NCI-H1436 (cell line): Measurements from ENCODE around the gene GINS1.
A peak's percentile ranks its signal among the peaks of the same experiment; 100 is the strongest.
"Not testable (repeated sequence)": the region's sequence is repeated elsewhere in the genome, so short reads cannot be mapped to it uniquely, and the experiment has no call there.

ENCODE experiments used
- DNase-seq: peaks from one replicate; lab custom pipeline; 2025; lab: John Stamatoyannopoulos, UW

GINS1 gene

GRCh38 chr20:25454153-25454900 lies 46.9 kb downstream of the GINS1 start:
- DNase-seq: no peak

GRCh38 chr20:25457886-25458680 lies 50.6 kb downstream of the GINS1 start:
- DNase-seq: no peak

- DNase-seq: no peak
These were observed 51.8 kb downstream of the GINS1 start for GRCh38 chr20:25459111-25459830.

DNA sequence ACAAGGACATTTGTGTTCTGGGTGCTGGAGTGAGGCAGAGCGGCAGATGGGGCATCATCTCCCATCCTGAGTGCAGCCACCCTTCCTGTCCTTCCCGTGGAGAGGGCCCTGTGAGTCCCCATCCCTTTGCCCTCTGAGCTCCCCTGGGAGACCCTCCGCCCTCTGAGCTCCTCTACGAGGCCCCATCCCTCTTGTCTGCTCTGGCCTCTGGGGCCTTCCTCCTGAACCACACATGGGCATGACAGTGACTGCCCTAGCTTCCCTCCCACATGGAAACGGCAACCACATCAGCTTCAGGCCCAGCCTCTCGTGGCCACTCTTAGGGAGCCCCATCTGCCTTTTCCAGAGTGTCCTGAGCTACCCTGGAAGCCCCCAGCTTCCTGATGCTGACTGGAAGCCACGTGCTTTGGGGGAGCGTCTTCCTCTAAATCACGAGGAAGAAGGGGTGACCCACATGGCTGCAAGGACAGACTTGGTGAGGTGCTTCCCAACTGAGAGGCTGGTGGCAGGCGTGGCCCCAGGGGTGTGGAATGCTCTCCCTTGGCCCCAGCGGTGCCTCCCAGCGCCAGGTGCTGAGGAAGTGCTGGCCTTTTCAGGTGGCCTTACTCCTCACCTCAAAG lies 52.6 kb downstream of the GINS1 start:
- DNase-seq: no peak

DNA sequence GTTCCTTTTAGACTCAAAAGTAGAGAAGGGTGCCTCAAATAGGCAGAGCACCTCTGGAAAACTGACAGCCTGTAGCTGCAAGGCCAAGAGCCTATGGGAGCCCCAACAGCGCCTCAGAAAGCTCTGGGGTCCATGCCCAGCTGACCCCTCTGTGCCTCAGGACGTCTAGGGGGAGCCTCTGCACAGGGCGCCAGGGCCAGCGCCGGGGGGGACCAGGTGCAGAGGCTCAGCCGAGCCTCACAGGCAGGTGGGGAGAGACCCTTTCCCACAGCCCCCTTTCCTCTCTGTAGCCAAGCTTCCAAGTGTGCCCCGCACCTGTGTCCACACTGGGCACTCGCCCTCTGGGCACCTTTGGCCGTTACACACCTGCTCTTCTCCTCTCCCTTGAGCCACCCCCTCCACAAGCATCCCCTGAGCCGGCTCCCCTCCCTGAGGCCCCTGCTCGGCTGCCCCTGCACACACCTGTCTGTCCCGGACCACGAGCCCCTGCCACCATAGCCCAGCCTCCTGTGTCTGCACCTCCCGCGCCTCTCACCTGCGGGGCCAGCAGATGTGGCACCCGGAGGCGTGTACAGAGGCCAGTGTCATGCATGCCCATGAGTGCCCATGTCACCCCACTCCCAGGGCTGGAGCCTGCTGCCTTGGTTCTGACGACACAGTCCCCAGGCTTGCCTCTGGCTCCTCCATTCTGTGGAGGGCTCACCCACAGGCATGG lies 53.2 kb downstream of the GINS1 start:
- DNase-seq: no peak

GRCh38 chr20:25461281-25461650 lies 53.8 kb downstream of the GINS1 start:
- DNase-seq: no peak

- DNase-seq: no peak
These were observed 54.5 kb downstream of the GINS1 start for GRCh38 chr20:25461786-25462545.

DNA sequence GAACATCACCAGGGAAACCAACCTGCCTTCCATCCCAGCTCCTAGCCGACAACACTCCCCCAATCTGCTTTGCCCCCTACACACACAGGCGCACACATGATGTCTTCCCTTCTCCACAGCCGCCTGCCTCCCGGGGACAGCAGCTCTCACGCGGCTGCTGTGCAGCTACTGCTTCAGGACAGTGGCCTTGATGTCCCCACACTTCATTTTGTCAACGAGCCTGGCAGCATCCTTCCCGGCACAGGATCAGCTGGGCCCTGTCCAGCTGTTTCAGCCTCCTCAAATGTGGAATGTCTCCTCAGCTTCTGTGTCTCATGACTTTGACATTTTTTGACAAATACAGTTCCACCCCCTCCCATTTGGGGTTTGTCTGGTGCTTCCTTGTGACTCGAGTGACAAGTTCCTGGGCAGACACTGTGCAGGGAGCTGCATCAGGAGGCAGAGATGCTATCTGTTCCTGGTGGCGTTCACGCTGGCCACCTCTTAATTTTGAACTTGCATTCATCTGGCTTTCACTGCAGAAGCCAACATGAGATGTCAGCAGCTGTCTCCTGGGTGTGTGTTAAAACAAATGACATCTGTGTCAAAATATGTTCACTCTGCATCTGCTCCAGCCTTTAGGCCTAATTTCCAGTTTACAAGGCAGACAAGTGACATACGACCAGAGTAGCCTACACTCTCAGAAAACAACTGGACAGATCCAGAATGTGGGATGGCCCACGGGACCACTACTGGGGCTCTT lies 57.2 kb downstream of the GINS1 start:
- DNase-seq: no peak

- no peak for DNase-seq
These were observed 58.0 kb downstream of the GINS1 start for GRCh38 chr20:25465243-25466135.

- DNase-seq: no peak
These were observed 59.4 kb downstream of the GINS1 start for GRCh38 chr20:25466846-25467245.

DNA sequence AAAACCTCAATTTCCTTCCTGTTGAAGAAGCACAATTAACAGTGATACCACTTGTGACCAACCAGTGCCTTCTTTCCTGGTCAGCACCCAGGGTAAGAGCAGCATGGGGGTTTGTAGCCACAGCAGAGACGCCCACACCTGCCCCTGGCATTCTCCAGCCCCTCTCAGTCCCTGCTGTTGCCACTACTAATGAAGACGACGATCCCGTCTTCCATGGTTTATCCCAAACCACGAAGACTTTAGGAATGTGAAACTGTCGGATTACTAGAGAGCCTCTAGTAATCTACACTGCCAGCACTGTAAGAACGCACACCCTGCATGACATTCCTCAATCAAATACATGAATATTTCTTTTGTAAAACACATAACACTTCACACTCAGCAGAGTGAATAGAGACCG lies 60.0 kb downstream of the GINS1 start:
- no peak for DNase-seq

- no peak for DNase-seq
These were observed 60.9 kb downstream of the GINS1 start for GRCh38 chr20:25468126-25469075.

DNA sequence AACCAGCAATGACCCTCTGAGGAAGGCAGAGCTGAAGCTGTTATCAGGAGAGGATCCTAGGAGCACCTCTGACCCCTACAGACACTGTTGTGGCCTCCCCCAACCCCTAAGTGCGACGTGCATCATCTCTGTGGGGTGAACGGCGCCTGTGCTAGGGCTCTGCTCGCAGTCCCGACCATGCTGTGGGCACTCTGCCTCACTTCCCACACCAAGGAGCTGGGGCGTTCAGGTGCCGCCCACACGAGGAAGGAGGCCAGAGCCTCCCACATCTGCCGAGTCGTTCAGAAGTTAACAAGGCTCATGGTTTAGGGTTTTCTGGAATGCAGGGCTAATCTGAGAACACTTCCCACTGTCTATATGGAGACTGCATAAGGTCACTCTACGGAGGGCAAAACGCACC lies 62.1 kb downstream of the GINS1 start:
- no peak for DNase-seq

DNA sequence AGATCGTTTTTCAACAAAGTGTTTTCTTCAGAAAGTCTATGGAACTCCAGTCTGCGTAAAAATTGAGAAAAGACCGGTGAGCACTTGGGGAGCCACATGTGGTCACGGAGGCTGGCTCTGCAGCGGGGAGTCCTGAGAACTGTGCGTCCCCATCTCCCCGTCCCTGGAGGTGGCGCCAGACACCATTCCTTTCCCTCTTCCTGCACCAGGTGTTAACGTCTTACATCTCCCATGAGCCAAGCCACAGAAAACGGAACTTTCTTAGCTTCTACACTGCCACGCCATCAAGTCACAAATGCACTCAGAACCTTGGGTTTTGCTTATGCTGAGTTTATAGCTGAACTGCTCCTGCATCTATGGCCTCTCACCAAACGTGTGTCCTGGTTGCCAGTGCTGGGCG lies 62.6 kb downstream of the GINS1 start:
- DNase-seq: peak; percentile 13

GRCh38 chr20:25471020-25471419 lies 63.5 kb downstream of the GINS1 start:
- no peak for DNase-seq

GRCh38 chr20:25473297-25473696 lies 65.8 kb downstream of the GINS1 start:
- DNase-seq: not testable (repeated sequence)

DNA sequence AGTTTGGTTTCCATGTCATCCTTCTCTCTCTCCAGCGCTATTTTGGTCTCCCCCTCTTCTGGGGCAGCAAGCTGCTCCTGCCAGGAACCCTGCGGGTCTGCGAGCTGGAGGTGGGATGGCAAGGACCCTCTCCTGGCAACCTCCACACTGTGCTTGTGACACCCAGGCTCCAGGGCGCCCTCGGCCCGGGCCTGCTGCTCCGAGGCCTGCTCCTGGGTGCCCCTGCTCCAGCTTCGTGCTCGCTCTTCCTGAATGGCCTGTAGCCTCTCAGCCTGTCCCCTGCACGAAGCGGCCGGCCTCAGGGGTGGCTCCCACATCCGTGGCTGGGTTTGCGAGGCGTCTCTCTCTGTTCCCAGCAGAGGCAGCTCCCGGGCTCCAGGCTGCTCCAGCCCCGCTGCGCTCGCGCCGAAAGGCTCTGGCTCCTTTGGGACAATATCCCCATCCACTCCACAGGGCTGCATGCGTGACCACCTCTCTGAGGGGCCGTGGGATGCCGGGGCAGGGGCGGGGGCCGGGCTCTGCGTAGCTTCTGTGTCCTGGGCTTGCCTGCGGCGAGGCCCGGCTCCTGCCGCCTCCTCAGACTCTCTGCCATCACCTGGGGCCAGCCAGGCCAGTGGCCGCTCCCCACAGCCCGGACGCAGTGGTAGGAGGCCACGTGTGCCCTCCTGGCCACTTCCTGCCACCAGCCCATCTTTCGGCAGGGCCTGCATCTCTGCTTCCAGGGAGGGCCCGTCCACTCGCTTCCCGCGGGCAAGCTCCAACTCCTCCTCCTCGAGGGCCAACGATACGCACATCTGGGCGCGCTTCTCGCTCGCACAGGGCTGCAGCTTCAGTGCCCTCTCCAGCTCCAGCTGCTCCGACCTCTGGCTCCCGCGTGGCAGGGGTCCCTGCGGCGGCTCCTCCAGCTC lies 68.9 kb downstream of the GINS1 start:
- no peak for DNase-seq
